Hepatocyte (in vitro differentiated cells): ENCODE data around the gene S100A2. TPM values are rescaled to one million over a fixed set of nuclear protein-coding genes. Genes with fewer than 3 reads are reported as not detected.

Source experiments
- DNase-seq: peaks from one replicate; pipeline ENCODE4 v3.0.0-alpha.2; 2016; ENCODE audit warnings: low spot score
- H2AFZ ChIP-seq: fragments of 200-600 bp; sonication (generic); 2 replicates; pipeline ENCODE4 v1.6.0; 2016; ENCODE audit warnings: antibody characterized with exemption, mild to moderate bottlenecking
- H3K27ac ChIP-seq: fragments of 200-600 bp; sonication (generic); 2 replicates; pipeline ENCODE4 v1.5.1; 2016; ENCODE audit warnings: mild to moderate bottlenecking
- H3K27me3 ChIP-seq: fragments of 200-600 bp; sonication (generic); 2 replicates; pipeline ENCODE4 v1.6.1; 2016
- H3K36me3 ChIP-seq: fragments of 200-600 bp; sonication (generic); replicated peaks from 2 replicates; pipeline ENCODE4 v1.5.1; 2016; ENCODE audit warnings: low read depth; ENCODE audit not compliant: insufficient read depth
- H3K4me1 ChIP-seq: fragments of 200-600 bp; sonication (generic); 2 replicates; pipeline ENCODE4 v1.5.1; 2016; ENCODE audit warnings: mild to moderate bottlenecking, moderate library complexity; ENCODE audit not compliant: insufficient read depth
- H3K4me2 ChIP-seq: fragments of 200-600 bp; sonication (generic); 2 replicates; pipeline ENCODE4 v1.6.0; 2016
- H3K4me3 ChIP-seq: fragments of 200-600 bp; sonication (generic); 2 replicates; pipeline ENCODE4 v1.5.1; 2016; ENCODE audit warnings: mild to moderate bottlenecking
- H3K79me2 ChIP-seq: fragments of 200-600 bp; sonication (generic); 2 replicates; pipeline ENCODE4 v1.6.0; 2017; ENCODE audit warnings: mild to moderate bottlenecking
- H3K9me2 ChIP-seq: fragments of 200-600 bp; sonication (generic); replicated peaks from 2 replicates; pipeline ENCODE4 v1.6.0; 2017; ENCODE audit warnings: mild to moderate bottlenecking; ENCODE audit not compliant: insufficient read depth
- H3K9me3 ChIP-seq: fragments of 200-600 bp; sonication (generic); 2 replicates; pipeline ENCODE4 v1.5.1; 2016; ENCODE audit warnings: low read depth, mild to moderate bottlenecking
- H4K20me1 ChIP-seq: fragments of 200-600 bp; sonication (generic); 2 replicates; pipeline ENCODE4 v1.6.0; 2016; ENCODE audit warnings: mild to moderate bottlenecking; ENCODE audit not compliant: insufficient read depth, poor library complexity, severe bottlenecking
- EZH2 ChIP-seq: fragments of 200-600 bp; sonication (generic); IDR thresholded peaks from 2 replicates; pipeline ENCODE4 v1.6.1; 2016; ENCODE audit warnings: antibody characterized with exemption, mild to moderate bottlenecking, borderline replicate concordance
- EZH2phosphoT487 ChIP-seq: fragments of 200-600 bp; sonication (generic); IDR thresholded peaks from one replicate; pipeline ENCODE4 v1.6.1; 2018; ENCODE audit warnings: antibody characterized with exemption, mild to moderate bottlenecking, low read depth, moderate library complexity; ENCODE audit not compliant: unreplicated experiment, severe bottlenecking
- WGBS: methylation state at CpG from one replicate; pipeline ENCODE4 v1.1.6; 2016; ENCODE audit warnings: low lambda C conversion rate; ENCODE audit errors: missing lambda C conversion rate; 5-methylcytosine and 5-hydroxymethylcytosine counted together
- polyA plus RNA-seq: library from polyadenylated mRNA; unstranded; fragments of >200 nt; fragmentation: Nextera tagmentation; extraction: Ambion mirVana; gene quantifications from 2 replicates; pipeline ENCODE4 v1.2.1, GENCODE V29; 2016
- total RNA-seq: library from RNA; depleted of rRNA; stranded (reverse); fragments of >200 nt; gene quantifications from 2 replicates; pipeline ENCODE4 v1.2.3, GENCODE V29; 2014
- TF ChIP-seq, protein P1 (sequence below): fragments of 200-600 bp; sonication (generic); IDR thresholded peaks from 2 replicates; pipeline ENCODE4 v1.5.1; 2016; ENCODE audit warnings: antibody characterized with exemption, mild to moderate bottlenecking; ENCODE audit not compliant: poor library complexity

The S100A2 gene
- total and polyA plus RNA-seq, 2 experiments from 2014 or later, result 4.2 to 6.9 TPM

DNA sequence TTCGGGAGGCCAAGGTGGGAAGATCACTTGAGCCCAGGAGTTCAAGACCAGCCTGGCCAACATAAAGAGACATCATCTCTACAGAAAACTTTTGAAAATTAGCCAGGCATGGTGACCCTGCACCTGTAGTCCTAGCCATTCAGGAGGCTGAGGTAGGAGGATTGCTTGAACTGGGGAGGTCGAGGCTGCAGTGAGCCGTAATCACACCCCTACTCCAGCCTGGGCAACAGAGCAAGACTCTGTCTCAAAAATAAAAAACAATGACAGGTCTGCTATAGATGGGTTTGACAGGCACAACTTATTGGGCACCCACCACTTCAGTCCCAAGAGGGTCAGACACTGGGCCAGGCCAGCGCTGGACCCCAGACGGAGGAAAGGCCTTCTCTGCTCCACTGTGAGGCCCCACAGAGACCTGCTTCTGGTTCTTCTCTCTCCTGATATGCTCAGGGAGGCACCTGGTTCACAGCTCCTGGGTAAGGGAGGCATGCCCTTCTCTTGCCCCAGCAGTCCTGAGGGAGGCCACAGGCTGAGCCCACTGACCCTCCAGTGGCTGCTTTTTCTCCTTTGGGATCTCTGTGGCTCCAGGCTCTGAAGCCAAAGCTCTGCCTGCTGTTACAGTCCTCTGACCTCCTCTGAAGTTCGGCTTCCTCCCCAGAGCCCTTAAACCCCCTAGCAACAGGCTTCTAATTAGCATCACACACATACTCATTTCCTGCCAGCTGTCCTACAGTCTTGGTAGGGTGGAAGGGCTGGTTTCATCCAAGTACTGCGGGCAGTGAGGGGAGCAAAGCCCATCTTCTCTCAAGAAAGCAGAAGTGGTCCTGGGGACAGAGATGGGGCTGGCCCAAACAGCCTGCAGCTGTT, 32.9 kb upstream of the S100A2 start:
- WGBS, result 75% methylated on average over 7 of the region's 7 CpGs
- Histone ChIP-seq H3K9me2 (no peaks in the 10 kb centered on the region), H3K27ac (no peak overlapping the region), H3K27me3 (no peaks in the 10 kb centered on the region), H2AFZ (no peak overlapping the region), H3K4me1 (no peaks in the 10 kb centered on the region), H3K36me3 (no peaks in the 10 kb centered on the region), H4K20me1 (no peaks in the 10 kb centered on the region), H3K9me3 (no peaks in the 10 kb centered on the region), H3K4me2 (no peak overlapping the region), H3K79me2 (no peaks in the 10 kb centered on the region), H3K4me3 (no peak overlapping the region)
- TF ChIP-seq EZH2, result no peak
- no peak for TF ChIP-seq EZH2phosphoT487
- TF ChIP-seq, protein P1, sequence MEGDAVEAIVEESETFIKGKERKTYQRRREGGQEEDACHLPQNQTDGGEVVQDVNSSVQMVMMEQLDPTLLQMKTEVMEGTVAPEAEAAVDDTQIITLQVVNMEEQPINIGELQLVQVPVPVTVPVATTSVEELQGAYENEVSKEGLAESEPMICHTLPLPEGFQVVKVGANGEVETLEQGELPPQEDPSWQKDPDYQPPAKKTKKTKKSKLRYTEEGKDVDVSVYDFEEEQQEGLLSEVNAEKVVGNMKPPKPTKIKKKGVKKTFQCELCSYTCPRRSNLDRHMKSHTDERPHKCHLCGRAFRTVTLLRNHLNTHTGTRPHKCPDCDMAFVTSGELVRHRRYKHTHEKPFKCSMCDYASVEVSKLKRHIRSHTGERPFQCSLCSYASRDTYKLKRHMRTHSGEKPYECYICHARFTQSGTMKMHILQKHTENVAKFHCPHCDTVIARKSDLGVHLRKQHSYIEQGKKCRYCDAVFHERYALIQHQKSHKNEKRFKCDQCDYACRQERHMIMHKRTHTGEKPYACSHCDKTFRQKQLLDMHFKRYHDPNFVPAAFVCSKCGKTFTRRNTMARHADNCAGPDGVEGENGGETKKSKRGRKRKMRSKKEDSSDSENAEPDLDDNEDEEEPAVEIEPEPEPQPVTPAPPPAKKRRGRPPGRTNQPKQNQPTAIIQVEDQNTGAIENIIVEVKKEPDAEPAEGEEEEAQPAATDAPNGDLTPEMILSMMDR, result no peak
- no peak for DNase-seq

DNA sequence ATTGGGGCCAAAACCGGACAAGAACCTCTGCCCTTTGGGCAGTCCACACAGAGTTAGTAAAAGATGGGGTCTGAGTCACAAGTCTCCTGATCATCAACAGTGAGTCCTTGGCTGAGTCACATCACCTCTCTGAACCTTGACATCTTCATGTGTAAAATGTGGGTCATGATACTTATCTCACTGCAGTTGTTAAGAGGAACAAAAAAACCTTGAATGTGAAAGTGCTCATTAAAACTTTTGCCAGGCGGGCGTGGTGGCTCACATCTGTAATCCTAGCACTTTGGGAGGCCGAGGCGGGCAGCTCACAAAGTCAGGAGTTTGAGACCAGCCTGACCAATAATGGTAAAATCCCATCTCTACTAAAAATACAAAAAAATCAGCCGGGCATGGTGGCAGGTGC, 31.6 kb upstream of the S100A2 start:
- Histone ChIP-seq H3K27me3 (no peaks in the 10 kb centered on the region), H3K9me3 (no peaks in the 10 kb centered on the region), H4K20me1 (no peaks in the 10 kb centered on the region), H3K27ac (no peak overlapping the region), H3K4me1 (no peaks in the 10 kb centered on the region), H3K36me3 (no peaks in the 10 kb centered on the region), H3K79me2 (no peaks in the 10 kb centered on the region), H2AFZ (no peak overlapping the region), H3K4me3 (no peak overlapping the region), H3K9me2 (no peaks in the 10 kb centered on the region), H3K4me2 (no peak overlapping the region)
- TF ChIP-seq, protein P1, result no peak
- TF ChIP-seq EZH2 (no peak), EZH2phosphoT487 (no peak)
- WGBS, result 90% methylated on average over 6 of the region's 6 CpGs
- no peak for DNase-seq

DNA sequence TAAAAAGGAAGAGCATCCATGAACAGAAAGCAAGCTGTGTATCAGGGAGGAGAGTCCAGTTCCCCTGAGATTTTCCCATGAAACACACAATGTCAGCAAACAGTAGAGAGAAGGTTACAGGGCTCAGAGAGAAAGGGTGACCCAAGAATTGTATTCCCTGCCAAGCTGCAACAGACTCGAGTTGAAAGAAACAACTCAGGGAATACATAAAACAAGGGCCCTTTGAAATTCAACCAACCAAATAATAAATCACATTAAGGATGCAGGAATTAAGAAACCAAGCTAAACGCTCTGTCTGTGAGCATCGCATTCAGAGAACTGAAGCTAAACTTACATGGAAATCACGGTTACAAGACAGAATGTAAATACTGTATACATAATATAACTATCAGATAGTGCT, 27.1 kb upstream of the S100A2 start:
- no peaks in the 10 kb centered on the region for H3K9me3 ChIP-seq
- H2AFZ ChIP-seq, result no peak overlapping the region
- H3K9me2 ChIP-seq, result no peaks in the 10 kb centered on the region
- H3K27me3 ChIP-seq, result no peaks in the 10 kb centered on the region
- TF ChIP-seq EZH2phosphoT487 (no peak), EZH2 (no peak)
- TF ChIP-seq, protein P1, result no peak
- WGBS, result 79% methylated on average over 4 of the region's 4 CpGs
- H3K4me2 ChIP-seq, result no peak overlapping the region
- no peak overlapping the region for H3K4me3 ChIP-seq
- no peaks in the 10 kb centered on the region for H3K79me2 ChIP-seq
- no peak for DNase-seq
- no peaks in the 10 kb centered on the region for H3K36me3 ChIP-seq
- H4K20me1 ChIP-seq, result no peaks in the 10 kb centered on the region
- H3K27ac ChIP-seq, result no peak overlapping the region
- no peaks in the 10 kb centered on the region for H3K4me1 ChIP-seq
